HAP-1 (cell line): ENCODE data around the gene PRPF40A.

Experiments used
- DNase-seq, 2 experiments: peaks; one replicate each; pipeline ENCODE4 v3.0.0-alpha.2; 2016 to 2020; ENCODE audit warnings: low spot score in 2 of 2
- H3K27me3 ChIP-seq: fragments of 250-450 bp; sonication (Bioruptor Pico); 2 replicates; pipeline ENCODE4 v1.5.1; 2020; ENCODE audit warnings: low read depth, mild to moderate bottlenecking, moderate library complexity
- H3K36me3 ChIP-seq: fragments of 250-450 bp; sonication (Bioruptor Pico); replicated peaks from 2 replicates; pipeline ENCODE4 v1.5.1; 2020; ENCODE audit warnings: mild to moderate bottlenecking
- H3K4me1 ChIP-seq: fragments of 250-450 bp; sonication (Bioruptor Pico); 2 replicates; pipeline ENCODE4 v1.5.1; 2020; ENCODE audit warnings: mild to moderate bottlenecking
- H3K4me3 ChIP-seq: fragments of 250-450 bp; sonication (Bioruptor Pico); 2 replicates; pipeline ENCODE4 v1.5.1; 2020; ENCODE audit warnings: mild to moderate bottlenecking, moderate library complexity
- H3K9me3 ChIP-seq: fragments of 250-450 bp; sonication (Bioruptor Pico); 2 replicates; pipeline ENCODE4 v1.5.1; 2020; ENCODE audit warnings: mild to moderate bottlenecking, moderate library complexity
- in situ Hi-C: fragments of 300-500 bp; cut with MboI; formaldehyde crosslinking; loops from 3 replicates; pipeline ENCODE4 v1.14.3; 2020; ENCODE audit warnings: low sequenced_read_pairs, inconsistent platforms, mixed read lengths

PRPF40A gene

GRCh38 chr2:152658221-152658620, 59.0 kb downstream of the PRPF40A start:
- Histone ChIP-seq H3K4me1 (no peaks in the 10 kb centered on the region), H3K36me3 (peaks cover 88% of the 10 kb centered on the region), H3K27me3 (no peaks in the 10 kb centered on the region), H3K4me3 (no peak overlapping the region), H3K9me3 (no peaks in the 10 kb centered on the region)
- no peak for DNase-seq
- in situ Hi-C loops, result loop anchor here (25.0 kb wide), 1 partner anchor 1196 kb away; no protein-coding TSS in a partner anchor

GRCh38 chr2:152657043-152657442, 60.2 kb downstream of the PRPF40A start:
- in situ Hi-C loops, result loop anchor here (25.0 kb wide), 1 partner anchor 1195 kb away; no protein-coding TSS in a partner anchor
- no peaks in the 10 kb centered on the region for H3K27me3 ChIP-seq
- no peak overlapping the region for H3K4me3 ChIP-seq
- no peak for DNase-seq
- peaks cover 4% of the 10 kb centered on the region; the same call in 1 of the 2 replicates for H3K4me1 ChIP-seq
- no peaks in the 10 kb centered on the region for H3K9me3 ChIP-seq
- peaks cover 84% of the 10 kb centered on the region for H3K36me3 ChIP-seq

- in situ Hi-C loops, result loop anchor here (25.0 kb wide), 1 partner anchor 1194 kb away; no protein-coding TSS in a partner anchor
- H3K4me1 ChIP-seq, result peaks cover 7% of the 10 kb centered on the region; the same call in 1 of the 2 replicates
- H3K9me3 ChIP-seq, result no peaks in the 10 kb centered on the region
- no peak overlapping the region for H3K4me3 ChIP-seq
- peaks cover 76% of the 10 kb centered on the region for H3K36me3 ChIP-seq
- DNase-seq, result no peak
- no peaks in the 10 kb centered on the region for H3K27me3 ChIP-seq
Observed at GRCh38 chr2:152655880-152656279, 61.4 kb downstream of the PRPF40A start.

DNA sequence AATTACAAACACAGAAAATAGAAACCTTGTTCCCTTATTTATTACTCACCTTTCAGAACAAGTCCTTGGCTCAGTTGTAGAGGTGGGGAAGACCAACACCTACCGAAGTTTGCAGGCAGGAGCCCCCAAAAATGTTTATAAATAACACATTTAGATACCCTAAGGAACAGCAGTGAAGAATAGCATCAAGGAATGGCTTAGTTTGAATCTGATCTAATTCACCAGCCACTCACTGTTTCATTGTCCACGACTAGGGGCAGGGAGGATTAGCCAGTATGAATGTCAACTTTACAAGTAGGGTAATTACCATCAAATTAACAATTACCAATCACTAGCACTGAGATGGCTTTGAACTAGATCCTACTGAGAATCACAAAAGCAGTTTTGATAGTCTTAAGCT, 65.4 kb downstream of the PRPF40A start:
- no peaks in the 10 kb centered on the region for H3K9me3 ChIP-seq
- in situ Hi-C loops, result loop anchor here (25.0 kb wide), 1 partner anchor 1190 kb away; no protein-coding TSS in a partner anchor
- H3K4me3 ChIP-seq, result no peak overlapping the region
- peak in 1 of 2 experiments; percentile 21 for DNase-seq
- peaks cover 41% of the 10 kb centered on the region for H3K36me3 ChIP-seq
- H3K4me1 ChIP-seq, result peaks cover 7% of the 10 kb centered on the region; the same call in 1 of the 2 replicates
- no peaks in the 10 kb centered on the region for H3K27me3 ChIP-seq

DNA sequence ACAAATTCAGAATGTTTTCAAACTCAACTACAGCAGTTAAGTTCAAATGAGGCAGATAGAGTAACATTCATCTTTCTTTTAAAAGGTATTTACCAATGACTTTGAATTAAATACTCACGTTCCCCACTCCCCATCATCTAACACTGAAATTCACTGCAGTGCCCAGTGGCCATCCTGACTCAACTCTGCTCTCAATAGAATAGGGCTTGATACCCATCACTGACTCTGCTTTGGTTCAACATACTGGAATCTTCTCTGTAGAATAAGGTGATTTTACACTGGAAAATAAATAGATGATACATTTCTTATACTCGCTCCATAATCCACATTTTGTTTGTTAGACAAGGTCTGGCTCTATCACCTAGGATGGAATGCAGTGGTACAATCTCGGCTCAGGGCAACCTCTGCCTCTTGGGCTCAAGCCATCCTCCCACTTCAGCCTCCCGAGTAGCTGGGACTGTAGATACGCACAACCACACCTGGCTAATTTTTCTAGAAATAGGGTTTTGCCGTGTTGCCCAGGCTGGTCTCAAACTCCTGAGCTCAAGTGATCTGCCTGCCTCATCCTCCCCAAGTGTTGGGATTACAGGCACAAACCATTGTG, 66.4 kb downstream of the PRPF40A start:
- Histone ChIP-seq H3K4me3 (no peak overlapping the region), H3K4me1 (peaks cover 7% of the 10 kb centered on the region; the same call in 1 of the 2 replicates), H3K27me3 (no peaks in the 10 kb centered on the region), H3K9me3 (no peaks in the 10 kb centered on the region), H3K36me3 (peaks cover 31% of the 10 kb centered on the region)
- in situ Hi-C loops, result loop anchor here (25.0 kb wide), 1 partner anchor 1189 kb away; no protein-coding TSS in a partner anchor
- no peak for DNase-seq

GRCh38 chr2:152649997-152650396, 67.3 kb downstream of the PRPF40A start:
- Histone ChIP-seq H3K36me3 (peaks cover 28% of the 10 kb centered on the region), H3K4me1 (peaks cover 7% of the 10 kb centered on the region; the same call in 1 of the 2 replicates), H3K9me3 (no peaks in the 10 kb centered on the region), H3K4me3 (no peak overlapping the region), H3K27me3 (no peaks in the 10 kb centered on the region)
- in situ Hi-C loops, result loop anchor here (25.0 kb wide), 1 partner anchor 1188 kb away; no protein-coding TSS in a partner anchor
- DNase-seq, result no peak

- H3K27me3 ChIP-seq, result no peaks in the 10 kb centered on the region
- peak in 1 of 2 experiments; percentile 13 for DNase-seq
- in situ Hi-C loops, result no loop called here
- H3K9me3 ChIP-seq, result no peaks in the 10 kb centered on the region
- H3K4me3 ChIP-seq, result no peak overlapping the region
- H3K4me1 ChIP-seq, result peaks cover 7% of the 10 kb centered on the region; the same call in 1 of the 2 replicates
- peaks cover 16% of the 10 kb centered on the region for H3K36me3 ChIP-seq
Observed at GRCh38 chr2:152648336-152648735, 68.9 kb downstream of the PRPF40A start.

GRCh38 chr2:152647552-152647951, 69.7 kb downstream of the PRPF40A start:
- peaks cover 15% of the 10 kb centered on the region for H3K36me3 ChIP-seq
- in situ Hi-C loops, result no loop called here
- H3K27me3 ChIP-seq, result no peaks in the 10 kb centered on the region
- H3K9me3 ChIP-seq, result no peaks in the 10 kb centered on the region
- peaks cover 7% of the 10 kb centered on the region; the same call in 1 of the 2 replicates for H3K4me1 ChIP-seq
- H3K4me3 ChIP-seq, result no peak overlapping the region
- peak in 1 of 2 experiments; percentile 14 for DNase-seq

GRCh38 chr2:152646775-152647174, 70.5 kb downstream of the PRPF40A start:
- no peaks in the 10 kb centered on the region for H3K27me3 ChIP-seq
- H3K4me1 ChIP-seq, result peaks cover 1% of the 10 kb centered on the region; the same call in 1 of the 2 replicates
- peaks cover 9% of the 10 kb centered on the region for H3K36me3 ChIP-seq
- no peaks in the 10 kb centered on the region for H3K9me3 ChIP-seq
- no peak overlapping the region for H3K4me3 ChIP-seq
- no peak for DNase-seq
- in situ Hi-C loops, result no loop called here

GRCh38 chr2:152646264-152646663, 71.0 kb downstream of the PRPF40A start:
- H3K36me3 ChIP-seq, result peaks cover 11% of the 10 kb centered on the region
- in situ Hi-C loops, result no loop called here

GRCh38 chr2:152644189-152644873, 72.9 kb downstream of the PRPF40A start:
- peaks cover 23% of the 10 kb centered on the region for H3K36me3 ChIP-seq
- in situ Hi-C loops, result no loop called here
- H3K4me1 ChIP-seq, result no peaks in the 10 kb centered on the region
- no peak overlapping the region for H3K4me3 ChIP-seq
- H3K9me3 ChIP-seq, result no peaks in the 10 kb centered on the region
- H3K27me3 ChIP-seq, result no peaks in the 10 kb centered on the region
- DNase-seq, result no peak

More at GRCh38 chr2:152646264-152646663, 71.0 kb downstream of the PRPF40A start:
- Histone ChIP-seq H3K9me3 (no peaks in the 10 kb centered on the region), H3K4me1 (no peaks in the 10 kb centered on the region), H3K27me3 (no peaks in the 10 kb centered on the region), H3K4me3 (no peak overlapping the region)
- no peak for DNase-seq

GRCh38 chr2:152638590-152638989, 78.7 kb downstream of the PRPF40A start:
- no peak for DNase-seq
- Histone ChIP-seq H3K9me3 (no peaks in the 10 kb centered on the region), H3K4me1 (no peaks in the 10 kb centered on the region), H3K27me3 (no peaks in the 10 kb centered on the region), H3K36me3 (peaks cover 19% of the 10 kb centered on the region), H3K4me3 (no peak overlapping the region)
- in situ Hi-C loops, result loop anchor here (10.0 kb wide), 1 partner anchor 604 kb away; no protein-coding TSS in a partner anchor

GRCh38 chr2:152638056-152638455, 79.2 kb downstream of the PRPF40A start:
- no peaks in the 10 kb centered on the region for H3K4me1 ChIP-seq
- in situ Hi-C loops, result loop anchor here (10.0 kb wide), 1 partner anchor 603 kb away; no protein-coding TSS in a partner anchor
- no peaks in the 10 kb centered on the region for H3K27me3 ChIP-seq
- H3K36me3 ChIP-seq, result peaks cover 14% of the 10 kb centered on the region
- DNase-seq, result no peak
- no peak overlapping the region for H3K4me3 ChIP-seq
- H3K9me3 ChIP-seq, result no peaks in the 10 kb centered on the region

DNA sequence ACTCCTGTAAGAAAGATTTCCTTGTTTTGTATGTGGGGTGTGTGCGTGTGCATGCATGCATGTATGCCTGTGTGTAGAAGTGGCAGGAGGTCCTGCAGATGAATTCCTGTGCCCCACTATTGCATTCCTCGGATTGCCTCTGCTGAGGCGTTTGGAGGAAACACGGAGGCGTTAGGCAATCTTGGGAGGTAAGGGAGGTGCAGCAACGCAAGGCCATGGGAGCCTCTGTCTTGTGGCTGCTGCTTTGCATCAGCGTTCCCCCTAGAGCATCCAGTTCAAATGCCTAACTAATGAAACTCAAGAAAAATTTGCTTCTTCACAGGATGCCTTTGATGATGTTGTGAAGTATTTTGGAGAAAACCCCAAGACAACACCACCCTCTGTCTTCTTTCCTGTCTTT, 80.0 kb downstream of the PRPF40A start:
- Histone ChIP-seq H3K36me3 (peaks cover 14% of the 10 kb centered on the region), H3K4me1 (no peaks in the 10 kb centered on the region), H3K9me3 (no peaks in the 10 kb centered on the region), H3K27me3 (no peaks in the 10 kb centered on the region), H3K4me3 (no peak overlapping the region)
- DNase-seq, result no peak
- in situ Hi-C loops, result loop anchor here (10.0 kb wide), 1 partner anchor 602 kb away; no protein-coding TSS in a partner anchor
